IgD-negative memory B cell (primary cell): ENCODE measurements around the gene RAPGEF4. TPM values are rescaled to one million over a fixed set of nuclear protein-coding genes. Genes with fewer than 3 reads are reported as not detected.

Experiments used
- H3K27ac Mint-ChIP-seq, 3 donors: one replicate each; pipeline ENCODE4 v1.8.0; 2020 to 2022; ENCODE audit warnings: mild to moderate bottlenecking in 3 of 3, mixed read lengths in 3 of 3, moderate library complexity in 1 of 3
- H3K27me3 Mint-ChIP-seq: one replicate; pipeline ENCODE4 v1.8.0; 2021; ENCODE audit warnings: mixed read lengths
- H3K36me3 Mint-ChIP-seq: one replicate; pipeline ENCODE4 v1.8.0; 2020; ENCODE audit warnings: mild to moderate bottlenecking, mixed read lengths
- H3K4me1 Mint-ChIP-seq, 3 donors: one replicate each; pipeline ENCODE4 v1.8.0; 2020 to 2022; ENCODE audit warnings: mixed read lengths in 3 of 3, mild to moderate bottlenecking in 1 of 3
- H3K4me3 Mint-ChIP-seq, 4 donors: one replicate each; pipeline ENCODE4 v1.8.0; 2020 to 2022; ENCODE audit warnings: mild to moderate bottlenecking in 4 of 4, mixed read lengths in 4 of 4, moderate library complexity in 3 of 4
- H3K9me3 Mint-ChIP-seq, 3 donors: one replicate each; pipeline ENCODE4 v1.8.0; 2020 to 2021; ENCODE audit warnings: mixed read lengths in 3 of 3, mild to moderate bottlenecking in 1 of 3
- polyA plus RNA-seq: library from polyadenylated mRNA; unstranded; fragments of 300-500 nt; fragmentation: Illumina TruSeq; gene quantifications from one replicate; pipeline ENCODE4 v1.2.3, GENCODE V29; 2021

Gene RAPGEF4
- polyA plus RNA-seq, 1 donor from 2014 or later = not detected

DNA sequence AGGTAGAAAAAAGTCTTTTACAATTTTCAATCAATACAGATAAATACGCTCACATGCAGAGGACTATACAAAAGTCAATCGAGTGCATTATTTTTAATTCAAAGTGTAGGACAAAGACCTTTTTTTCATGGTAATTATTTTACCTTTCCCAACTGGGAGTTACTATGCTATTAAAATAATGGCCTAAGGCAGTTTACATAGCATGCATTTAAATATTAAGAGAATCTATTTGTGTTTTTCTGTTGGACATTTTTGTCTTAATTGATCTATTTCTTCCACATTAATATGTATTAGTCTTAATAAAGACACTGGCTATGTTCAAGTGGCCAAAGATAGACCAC is 209.8 kb downstream of the RAPGEF4 start:
- Mint-ChIP-seq H3K27ac (no peak overlapping the region), H3K27me3 (peaks cover 5% of the 10 kb centered on the region), H3K4me1 (no peaks in the 10 kb centered on the region), H3K36me3 (no peaks in the 10 kb centered on the region), H3K4me3 (no peak overlapping the region), H3K9me3 (peaks cover 0 to 8% (median 0%) of the 10 kb centered on the region in 3 donors)

DNA sequence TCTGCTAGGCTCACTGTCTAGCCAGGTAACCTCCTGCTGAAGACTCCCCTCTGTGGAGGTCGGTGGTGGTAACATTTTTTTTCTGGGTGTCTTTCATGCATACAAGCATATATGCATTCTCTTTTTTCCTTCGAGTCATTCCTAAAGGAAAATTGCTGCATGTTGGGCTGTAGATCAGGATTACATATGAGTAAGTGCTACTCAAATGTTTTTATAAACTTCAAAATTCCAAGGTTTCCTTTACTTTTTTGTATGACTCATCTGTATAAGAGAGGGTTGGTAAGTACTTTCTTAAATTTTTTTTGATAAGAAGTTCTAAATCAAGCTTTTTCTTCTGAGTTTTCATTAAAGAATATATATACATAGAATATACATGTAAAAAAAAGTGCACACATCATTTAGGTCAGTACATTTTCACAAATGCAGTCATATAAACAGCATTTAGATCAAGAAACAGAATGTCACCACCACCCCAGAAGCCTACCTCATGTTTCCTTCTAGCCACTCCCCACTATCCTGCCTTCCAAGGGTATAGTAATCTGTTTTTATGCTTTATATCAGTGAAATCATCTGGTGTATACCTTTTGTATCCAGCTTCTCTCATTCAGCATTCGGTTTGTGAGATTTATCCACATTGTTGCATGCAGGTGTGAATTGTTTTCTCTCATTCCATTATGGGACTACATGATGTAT is 212.0 kb downstream of the RAPGEF4 start:
- Mint-ChIP-seq H3K27me3 (peaks cover 5% of the 10 kb centered on the region), H3K4me3 (no peak overlapping the region), H3K27ac (no peak overlapping the region)

GRCh38 chr2:172949522-172949921 is 213.9 kb downstream of the RAPGEF4 start:
- H3K27me3 Mint-ChIP-seq = peaks cover 3% of the 10 kb centered on the region
- H3K4me3 Mint-ChIP-seq = no peak overlapping the region
- no peaks in the 10 kb centered on the region for H3K9me3 Mint-ChIP-seq

More for the DNA sequence above, 212.0 kb downstream of the RAPGEF4 start:
- H3K9me3 Mint-ChIP-seq = no peaks in the 10 kb centered on the region
- H3K36me3 Mint-ChIP-seq = no peaks in the 10 kb centered on the region
- no peaks in the 10 kb centered on the region for H3K4me1 Mint-ChIP-seq

DNA sequence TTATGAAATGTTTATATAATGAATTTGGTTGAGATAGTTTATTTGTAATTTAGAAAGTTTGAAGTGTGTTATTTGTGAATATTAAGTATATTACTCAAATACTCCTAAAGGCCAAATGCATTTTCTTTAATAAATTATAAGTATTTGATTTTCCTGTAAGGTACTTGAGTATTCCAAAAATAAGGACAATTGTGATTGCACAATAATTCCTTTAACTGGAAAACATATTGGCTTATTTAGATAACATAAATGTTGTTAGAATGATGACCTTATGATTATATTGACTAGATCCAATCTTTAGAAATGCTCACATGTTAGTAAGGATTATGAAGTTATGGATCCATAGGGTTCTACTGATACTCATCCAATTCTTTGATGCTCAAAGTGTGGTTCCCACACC is 214.9 kb downstream of the RAPGEF4 start:
- H3K4me3 Mint-ChIP-seq = no peak overlapping the region
- H3K9me3 Mint-ChIP-seq = no peaks in the 10 kb centered on the region
- no peak overlapping the region for H3K27ac Mint-ChIP-seq
- peaks cover 3% of the 10 kb centered on the region for H3K27me3 Mint-ChIP-seq
- no peaks in the 10 kb centered on the region for H3K36me3 Mint-ChIP-seq
- H3K4me1 Mint-ChIP-seq = no peaks in the 10 kb centered on the region

More at GRCh38 chr2:172949522-172949921, 213.9 kb downstream of the RAPGEF4 start:
- H3K4me1 Mint-ChIP-seq = no peaks in the 10 kb centered on the region
- no peaks in the 10 kb centered on the region for H3K36me3 Mint-ChIP-seq
- H3K27ac Mint-ChIP-seq = no peak overlapping the region

DNA sequence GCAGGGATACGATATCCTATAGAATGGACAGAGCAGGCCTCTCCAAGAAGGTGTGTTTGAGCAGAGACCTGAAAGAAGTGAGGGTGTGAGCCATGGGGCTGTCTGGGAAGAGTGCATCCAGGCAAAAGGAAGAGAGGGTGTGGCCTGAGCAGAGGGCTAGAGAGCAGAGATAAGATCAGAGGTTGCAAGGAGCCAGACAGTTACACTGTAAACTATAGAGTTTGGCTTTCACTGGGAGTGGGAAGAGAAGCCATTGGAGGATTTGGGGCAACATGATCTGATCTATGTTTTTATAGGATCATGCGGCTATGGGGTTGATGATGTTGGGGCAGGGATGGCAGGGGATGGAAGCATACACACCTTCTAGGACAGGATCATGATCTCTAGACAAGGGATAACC is 215.9 kb downstream of the RAPGEF4 start:
- peaks cover 6% of the 10 kb centered on the region for H3K27me3 Mint-ChIP-seq
- no peaks in the 10 kb centered on the region for H3K4me1 Mint-ChIP-seq
- H3K27ac Mint-ChIP-seq = no peak overlapping the region
- H3K36me3 Mint-ChIP-seq = no peaks in the 10 kb centered on the region
- no peak overlapping the region for H3K4me3 Mint-ChIP-seq
- H3K9me3 Mint-ChIP-seq = no peaks in the 10 kb centered on the region

DNA sequence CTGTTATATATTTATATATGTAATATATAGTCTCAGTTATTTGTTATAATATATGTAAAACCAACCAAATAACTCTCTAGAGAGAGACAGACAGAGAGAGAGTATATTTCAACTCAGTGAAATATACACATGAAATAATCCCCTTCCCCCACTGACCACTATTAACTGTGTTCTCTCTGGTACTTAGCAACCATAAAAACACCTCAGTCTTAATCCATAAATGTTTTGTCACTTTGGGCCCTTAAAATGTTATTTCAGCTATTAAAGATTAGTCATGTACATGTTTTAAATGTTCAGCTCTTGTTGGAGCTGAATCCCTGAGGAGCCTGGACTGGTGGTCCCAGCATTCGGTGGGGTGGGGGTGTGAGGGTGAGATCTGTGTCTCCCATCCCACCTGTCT is 217.8 kb downstream of the RAPGEF4 start:
- Mint-ChIP-seq H3K9me3 (no peaks in the 10 kb centered on the region), H3K4me1 (no peaks in the 10 kb centered on the region), H3K27me3 (peaks cover 5% of the 10 kb centered on the region), H3K36me3 (no peaks in the 10 kb centered on the region), H3K4me3 (no peak overlapping the region), H3K27ac (no peak overlapping the region)

GRCh38 chr2:172953970-172954852 is 218.6 kb downstream of the RAPGEF4 start:
- Mint-ChIP-seq H3K4me3 (no peak overlapping the region), H3K4me1 (no peaks in the 10 kb centered on the region), H3K9me3 (no peaks in the 10 kb centered on the region), H3K36me3 (no peaks in the 10 kb centered on the region), H3K27me3 (peaks cover 3% of the 10 kb centered on the region), H3K27ac (no peak overlapping the region)

GRCh38 chr2:172955587-172955986 is 219.9 kb downstream of the RAPGEF4 start:
- H3K27me3 Mint-ChIP-seq = peaks cover 5% of the 10 kb centered on the region
- H3K4me3 Mint-ChIP-seq = no peak overlapping the region
- no peaks in the 10 kb centered on the region for H3K36me3 Mint-ChIP-seq
- H3K27ac Mint-ChIP-seq = no peak overlapping the region
- H3K9me3 Mint-ChIP-seq = no peaks in the 10 kb centered on the region
- no peaks in the 10 kb centered on the region for H3K4me1 Mint-ChIP-seq

GRCh38 chr2:172957734-172958133 is 222.1 kb downstream of the RAPGEF4 start:
- H3K4me1 Mint-ChIP-seq = no peaks in the 10 kb centered on the region
- no peak overlapping the region for H3K27ac Mint-ChIP-seq
- peaks cover 5% of the 10 kb centered on the region for H3K27me3 Mint-ChIP-seq
- no peaks in the 10 kb centered on the region for H3K36me3 Mint-ChIP-seq
- H3K9me3 Mint-ChIP-seq = no peaks in the 10 kb centered on the region
- H3K4me3 Mint-ChIP-seq = no peak overlapping the region

DNA sequence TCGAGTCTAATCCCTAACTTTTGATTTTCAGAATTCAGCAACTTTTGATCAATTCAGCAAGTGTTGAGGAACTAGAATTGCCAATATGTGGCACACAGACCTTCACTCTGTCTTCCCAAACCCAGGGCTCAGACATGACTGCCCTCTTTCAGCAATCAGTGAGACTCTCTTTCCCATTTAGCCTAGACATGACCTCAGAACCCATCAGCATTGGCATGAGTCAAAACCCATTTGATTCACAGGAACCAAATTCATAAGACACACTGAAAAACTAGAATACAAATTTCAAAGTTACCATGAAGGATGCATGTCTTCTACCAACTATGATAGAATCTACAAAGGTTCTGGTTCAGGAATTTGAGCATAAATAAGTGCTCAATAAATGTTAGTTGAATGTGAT is 226.4 kb downstream of the RAPGEF4 start:
- no peak overlapping the region for H3K27ac Mint-ChIP-seq
- no peak overlapping the region for H3K4me3 Mint-ChIP-seq
- H3K27me3 Mint-ChIP-seq = peaks cover 1% of the 10 kb centered on the region
- H3K4me1 Mint-ChIP-seq = no peaks in the 10 kb centered on the region
- no peaks in the 10 kb centered on the region for H3K9me3 Mint-ChIP-seq
- H3K36me3 Mint-ChIP-seq = no peaks in the 10 kb centered on the region

DNA sequence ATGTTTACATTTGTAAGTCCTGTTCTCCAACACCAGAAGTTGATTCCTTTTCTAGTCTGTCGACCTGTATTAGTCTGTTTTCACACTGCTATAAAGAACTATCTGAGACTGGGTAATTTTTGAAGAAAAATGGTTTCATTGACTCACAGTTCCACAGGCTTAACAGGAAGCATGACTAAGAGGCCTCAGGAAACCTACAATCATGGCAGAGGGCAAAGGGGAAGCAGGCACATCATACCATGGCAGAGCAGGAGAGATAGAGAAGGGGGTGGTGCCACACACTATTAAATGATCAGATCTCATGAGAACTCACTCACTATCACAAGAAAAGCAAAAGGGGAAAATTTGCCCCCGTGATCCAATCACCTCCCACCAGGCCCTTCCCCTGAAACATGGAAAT is 227.2 kb downstream of the RAPGEF4 start:
- no peaks in the 10 kb centered on the region for H3K4me1 Mint-ChIP-seq
- peaks cover 1% of the 10 kb centered on the region for H3K27me3 Mint-ChIP-seq
- H3K36me3 Mint-ChIP-seq = no peaks in the 10 kb centered on the region

GRCh38 chr2:172964511-172965139 is 229.0 kb downstream of the RAPGEF4 start:
- H3K36me3 Mint-ChIP-seq = no peaks in the 10 kb centered on the region
- H3K27ac Mint-ChIP-seq = no peak overlapping the region
- peaks cover 1% of the 10 kb centered on the region for H3K27me3 Mint-ChIP-seq
- no peaks in the 10 kb centered on the region for H3K9me3 Mint-ChIP-seq
- H3K4me3 Mint-ChIP-seq = no peak overlapping the region
- no peaks in the 10 kb centered on the region for H3K4me1 Mint-ChIP-seq

More for the DNA sequence above, 227.2 kb downstream of the RAPGEF4 start:
- no peaks in the 10 kb centered on the region for H3K9me3 Mint-ChIP-seq
- H3K4me3 Mint-ChIP-seq = no peak overlapping the region
- H3K27ac Mint-ChIP-seq = no peak overlapping the region

DNA sequence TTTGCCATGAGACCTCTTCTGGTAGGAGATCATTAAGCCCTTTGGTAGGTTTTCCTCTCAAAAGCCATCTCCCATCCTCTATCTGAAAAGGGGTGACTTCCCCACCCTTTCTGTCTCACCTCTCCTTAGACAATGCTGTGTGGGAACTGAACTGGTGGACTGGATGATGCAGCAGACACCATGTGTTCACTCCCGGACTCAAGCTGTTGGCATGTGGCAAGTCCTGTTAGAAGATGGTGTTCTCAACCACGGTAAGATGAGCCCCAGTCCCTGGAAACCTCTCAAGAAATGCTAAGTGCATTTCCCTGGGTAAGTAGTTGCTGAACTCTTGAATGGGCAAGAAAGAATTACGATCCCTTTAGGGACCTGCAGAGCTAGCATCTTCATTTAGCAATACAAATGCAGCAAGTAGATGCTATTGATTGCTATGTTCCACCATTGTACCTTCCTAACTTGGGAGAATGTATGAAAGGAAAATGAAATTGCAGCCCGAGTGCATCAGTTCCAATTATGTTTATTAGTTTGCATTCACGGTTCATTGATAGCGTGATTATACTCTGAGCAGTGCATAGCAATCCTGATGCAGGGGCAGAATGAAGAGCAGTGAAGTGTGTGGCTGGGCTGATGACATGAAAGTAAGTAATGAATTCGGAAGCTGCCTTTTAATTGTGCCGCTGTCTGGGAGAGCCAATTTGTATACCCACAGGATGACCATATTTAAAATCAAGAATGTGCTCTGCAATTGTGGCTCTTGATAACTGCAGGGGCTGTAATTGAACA is 230.0 kb downstream of the RAPGEF4 start:
- H3K36me3 Mint-ChIP-seq = no peaks in the 10 kb centered on the region
- H3K27me3 Mint-ChIP-seq = peaks cover 2% of the 10 kb centered on the region
- H3K4me1 Mint-ChIP-seq = no peaks in the 10 kb centered on the region
- no peaks in the 10 kb centered on the region for H3K9me3 Mint-ChIP-seq
- no peak overlapping the region for H3K4me3 Mint-ChIP-seq
- no peak overlapping the region for H3K27ac Mint-ChIP-seq

GRCh38 chr2:172967036-172967982 is 231.7 kb downstream of the RAPGEF4 start:
- Mint-ChIP-seq H3K27me3 (peaks cover 6% of the 10 kb centered on the region), H3K9me3 (no peaks in the 10 kb centered on the region), H3K27ac (peak overlapping the region in 1 of 3 donors; percentile 22), H3K4me1 (no peaks in the 10 kb centered on the region), H3K4me3 (no peak overlapping the region), H3K36me3 (no peaks in the 10 kb centered on the region)
